HG03520 (cell line): ENCODE results near the gene CR1L.
"Not testable (repeated sequence)": the region's sequence is repeated elsewhere in the genome, so short reads cannot be mapped to it uniquely, and the experiment has no call there.

ENCODE experiments used
- ATAC-seq: cut with Tn5 transposase; IDR thresholded peaks from one replicate; pipeline ENCODE4 v1.9.1; 2021; ENCODE audit warnings: mild to moderate bottlenecking, moderate library complexity; ENCODE audit not compliant: unreplicated experiment

CR1L gene

GRCh38 chr1:207742850-207743555 lies 98.1 kb downstream of the CR1L start:
- no peak for ATAC-seq

- no peak for ATAC-seq
Observed at GRCh38 chr1:207744000-207744534, 99.1 kb downstream of the CR1L start.

GRCh38 chr1:207745285-207745684 lies 100.4 kb downstream of the CR1L start:
- ATAC-seq: no peak

GRCh38 chr1:207745839-207746767 lies 101.2 kb downstream of the CR1L start:
- no peak for ATAC-seq

GRCh38 chr1:207747627-207748492 lies 102.9 kb downstream of the CR1L start:
- ATAC-seq: no peak

GRCh38 chr1:207748737-207749528 lies 104.0 kb downstream of the CR1L start:
- no peak for ATAC-seq

- no peak for ATAC-seq
Observed at GRCh38 chr1:207750631-207751305, 105.8 kb downstream of the CR1L start.

- ATAC-seq: not testable (repeated sequence)
Observed at GRCh38 chr1:207751463-207751789, 106.5 kb downstream of the CR1L start.

- ATAC-seq: peak; percentile 95
Observed at GRCh38 chr1:207751790-207752455, 107.0 kb downstream of the CR1L start, which contains the start of gene CD46. Gene CD46 (plus strand): TSS chr1:207752054. CDS start chr1:207752213, 159 bp downstream.

- peak; percentile 42 for ATAC-seq
Observed at GRCh38 chr1:207752456-207752998, 107.6 kb downstream of the CR1L start.

- ATAC-seq: no peak
Observed at GRCh38 chr1:207753611-207754010, 108.7 kb downstream of the CR1L start.

- no peak for ATAC-seq
Observed at GRCh38 chr1:207754011-207754410, 109.1 kb downstream of the CR1L start.

- no peak for ATAC-seq
Observed at GRCh38 chr1:207754974-207755700, 110.2 kb downstream of the CR1L start.

GRCh38 chr1:207755846-207756693 lies 111.1 kb downstream of the CR1L start:
- no peak for ATAC-seq

GRCh38 chr1:207762622-207763021 lies 117.7 kb downstream of the CR1L start:
- ATAC-seq: no peak

GRCh38 chr1:207763091-207763490 lies 118.2 kb downstream of the CR1L start:
- no peak for ATAC-seq

GRCh38 chr1:207763972-207764371 lies 119.0 kb downstream of the CR1L start:
- no peak for ATAC-seq
